ENCODE results near the gene PRDM16.

DNA sequence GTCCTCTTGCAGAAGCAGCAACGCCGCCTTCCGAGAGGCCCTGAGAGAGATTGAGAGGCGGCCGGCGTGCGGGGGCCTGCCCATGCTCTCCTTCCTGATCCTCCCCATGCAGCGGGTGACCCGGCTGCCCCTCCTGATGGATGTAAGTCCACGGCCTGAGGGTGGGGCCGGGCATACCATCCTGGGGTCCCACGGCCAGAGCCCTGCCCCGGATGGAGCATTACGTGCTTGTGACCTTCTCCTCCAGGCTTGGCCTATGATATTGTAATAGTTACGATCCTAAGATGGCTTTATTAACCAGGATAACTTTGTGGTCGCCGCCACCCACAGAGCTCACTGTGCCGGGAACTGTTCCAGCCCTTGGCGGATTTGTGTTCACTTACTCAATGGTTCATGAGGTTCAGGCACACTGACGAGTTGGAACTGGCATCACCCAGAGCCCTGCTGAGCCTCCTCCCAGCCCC lies 404.4 kb downstream of the PRDM16 start:
- TF ChIP-seq EZH2phosphoT487 (IDR thresholded peaks at IDR 0.05; ENCODE audit: borderline replicate concordance), result no peak
- no peak for TF ChIP-seq POLR2A (IDR thresholded peaks at IDR 0.05; ENCODE audit: borderline replicate concordance, extremely low read depth, insufficient read depth, insufficient read length)
- TF ChIP-seq, protein P1, sequence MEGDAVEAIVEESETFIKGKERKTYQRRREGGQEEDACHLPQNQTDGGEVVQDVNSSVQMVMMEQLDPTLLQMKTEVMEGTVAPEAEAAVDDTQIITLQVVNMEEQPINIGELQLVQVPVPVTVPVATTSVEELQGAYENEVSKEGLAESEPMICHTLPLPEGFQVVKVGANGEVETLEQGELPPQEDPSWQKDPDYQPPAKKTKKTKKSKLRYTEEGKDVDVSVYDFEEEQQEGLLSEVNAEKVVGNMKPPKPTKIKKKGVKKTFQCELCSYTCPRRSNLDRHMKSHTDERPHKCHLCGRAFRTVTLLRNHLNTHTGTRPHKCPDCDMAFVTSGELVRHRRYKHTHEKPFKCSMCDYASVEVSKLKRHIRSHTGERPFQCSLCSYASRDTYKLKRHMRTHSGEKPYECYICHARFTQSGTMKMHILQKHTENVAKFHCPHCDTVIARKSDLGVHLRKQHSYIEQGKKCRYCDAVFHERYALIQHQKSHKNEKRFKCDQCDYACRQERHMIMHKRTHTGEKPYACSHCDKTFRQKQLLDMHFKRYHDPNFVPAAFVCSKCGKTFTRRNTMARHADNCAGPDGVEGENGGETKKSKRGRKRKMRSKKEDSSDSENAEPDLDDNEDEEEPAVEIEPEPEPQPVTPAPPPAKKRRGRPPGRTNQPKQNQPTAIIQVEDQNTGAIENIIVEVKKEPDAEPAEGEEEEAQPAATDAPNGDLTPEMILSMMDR (IDR thresholded peaks at IDR 0.05 in 2 of 3, conservative IDR thresholded peaks at IDR 0.05 in 1 of 3; ENCODE audit: borderline replicate concordance in 1 of 3, insufficient read depth in 1 of 3, low read depth in 2 of 3, low read length in 2 of 3), result no peak
